MM.1S (cell line): Measurements from ENCODE around the gene NEK11.

ENCODE experiments used
- DNase-seq: peaks from one replicate; pipeline ENCODE4 v3.0.0-alpha.2; 2015
- H2AFZ ChIP-seq: fragments of 300-600 bp; sonication (generic); 2 replicates; pipeline ENCODE4 v1.6.0; 2016; ENCODE audit warnings: antibody characterized with exemption, low read length
- H3F3A ChIP-seq: fragments of 300-600 bp; sonication (generic); 2 replicates; pipeline ENCODE4 v1.6.1; 2016; ENCODE audit warnings: mild to moderate bottlenecking, antibody characterized with exemption, low read length, moderate library complexity, mixed read lengths; ENCODE audit not compliant: insufficient read depth
- H3K27ac ChIP-seq: fragments of 300-600 bp; sonication (generic); 2 replicates; pipeline ENCODE4 v1.5.1; 2016; ENCODE audit warnings: mild to moderate bottlenecking, low read length
- H3K27me3 ChIP-seq: fragments of 300-600 bp; sonication (generic); replicated peaks from 2 replicates; pipeline ENCODE4 v1.6.0; 2016; ENCODE audit warnings: low read length; ENCODE audit not compliant: insufficient read depth
- H3K36me3 ChIP-seq: fragments of 300-600 bp; sonication (generic); replicated peaks from 2 replicates; pipeline ENCODE4 v1.6.1; 2016; ENCODE audit warnings: mild to moderate bottlenecking, low read length, mixed read lengths; ENCODE audit not compliant: insufficient read depth
- H3K4me1 ChIP-seq: fragments of 300-600 bp; sonication (generic); 2 replicates; pipeline ENCODE4 v1.6.1; 2016; ENCODE audit warnings: low read length, mixed read lengths
- H3K4me2 ChIP-seq: fragments of 300-600 bp; sonication (generic); 2 replicates; pipeline ENCODE4 v1.6.0; 2016; ENCODE audit warnings: low read depth, low read length
- H3K4me3 ChIP-seq: fragments of 300-600 bp; sonication (generic); 2 replicates; pipeline ENCODE4 v1.5.1; 2016; ENCODE audit warnings: low read length, mixed read lengths
- H3K79me2 ChIP-seq: fragments of 300-600 bp; sonication (generic); 2 replicates; pipeline ENCODE4 v1.6.1; 2016; ENCODE audit warnings: mixed run types, low read length, mixed read lengths
- H3K9ac ChIP-seq: fragments of 300-600 bp; sonication (generic); 2 replicates; pipeline ENCODE4 v1.6.1; 2016; ENCODE audit warnings: low read length, mixed read lengths
- H3K9me2 ChIP-seq: fragments of 300-600 bp; sonication (generic); replicated peaks from 2 replicates; pipeline ENCODE4 v1.6.1; 2016; ENCODE audit warnings: mild to moderate bottlenecking, low read length, mixed read lengths; ENCODE audit not compliant: insufficient read depth
- H3K9me3 ChIP-seq: fragments of 300-600 bp; sonication (generic); replicated peaks from 2 replicates; pipeline ENCODE4 v1.6.1; 2016; ENCODE audit warnings: mild to moderate bottlenecking, low read length, mixed read lengths; ENCODE audit not compliant: insufficient read depth
- H4K20me1 ChIP-seq: fragments of 300-600 bp; sonication (generic); 2 replicates; pipeline ENCODE4 v1.6.1; 2016; ENCODE audit warnings: mild to moderate bottlenecking, low read length, moderate library complexity, mixed read lengths; ENCODE audit not compliant: insufficient read depth
- EZH2 ChIP-seq: fragments of 300-600 bp; sonication (generic); optimal IDR thresholded peaks from 2 replicates; pipeline ENCODE3; 2017; ENCODE audit warnings: low read depth, mild to moderate bottlenecking, antibody characterized with exemption, low read length, mixed read lengths
- EZH2phosphoT487 ChIP-seq: fragments of 300-600 bp; sonication (generic); IDR thresholded peaks from 2 replicates; pipeline ENCODE4 v1.6.1; 2018; ENCODE audit warnings: antibody characterized with exemption, low read length
- TF ChIP-seq, protein P1 (sequence below): fragments of 300-600 bp; sonication (generic); IDR thresholded peaks from 2 replicates; pipeline ENCODE4 v1.5.1; 2016; ENCODE audit warnings: antibody characterized with exemption, low read length, mixed read lengths

The NEK11 gene

DNA sequence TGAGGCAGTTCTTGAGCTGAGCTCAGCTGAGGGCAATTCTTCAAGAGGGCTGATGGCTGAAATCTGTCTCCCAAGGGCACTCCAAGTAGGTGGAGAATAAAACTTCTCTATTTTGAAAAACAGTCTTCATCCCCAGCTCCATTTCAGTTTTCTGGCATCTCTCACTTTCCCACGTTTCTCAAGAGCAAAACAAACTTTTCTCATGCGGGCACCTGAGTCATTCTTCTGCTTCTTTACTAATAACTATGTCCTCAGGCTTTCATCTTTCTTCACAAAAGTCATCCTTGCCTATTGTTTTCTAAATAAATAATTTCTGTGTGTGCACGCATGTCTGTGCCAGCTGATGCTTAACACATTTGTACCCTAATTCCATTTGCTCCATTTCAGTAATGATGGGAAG lies 258.8 kb downstream of the NEK11 start:
- Histone ChIP-seq H3K27me3 (no peaks in the 10 kb centered on the region), H3K9me2 (no peaks in the 10 kb centered on the region), H3F3A (no peaks in the 10 kb centered on the region), H3K9ac (no peak overlapping the region), H4K20me1 (no peaks in the 10 kb centered on the region), H3K79me2 (no peaks in the 10 kb centered on the region), H3K9me3 (no peaks in the 10 kb centered on the region), H3K27ac (no peak overlapping the region), H3K4me1 (no peaks in the 10 kb centered on the region), H3K4me2 (no peak overlapping the region), H3K4me3 (no peak overlapping the region), H3K36me3 (no peaks in the 10 kb centered on the region), H2AFZ (no peak overlapping the region)
- no peak for TF ChIP-seq EZH2phosphoT487
- TF ChIP-seq EZH2: no peak
- TF ChIP-seq, protein P1, sequence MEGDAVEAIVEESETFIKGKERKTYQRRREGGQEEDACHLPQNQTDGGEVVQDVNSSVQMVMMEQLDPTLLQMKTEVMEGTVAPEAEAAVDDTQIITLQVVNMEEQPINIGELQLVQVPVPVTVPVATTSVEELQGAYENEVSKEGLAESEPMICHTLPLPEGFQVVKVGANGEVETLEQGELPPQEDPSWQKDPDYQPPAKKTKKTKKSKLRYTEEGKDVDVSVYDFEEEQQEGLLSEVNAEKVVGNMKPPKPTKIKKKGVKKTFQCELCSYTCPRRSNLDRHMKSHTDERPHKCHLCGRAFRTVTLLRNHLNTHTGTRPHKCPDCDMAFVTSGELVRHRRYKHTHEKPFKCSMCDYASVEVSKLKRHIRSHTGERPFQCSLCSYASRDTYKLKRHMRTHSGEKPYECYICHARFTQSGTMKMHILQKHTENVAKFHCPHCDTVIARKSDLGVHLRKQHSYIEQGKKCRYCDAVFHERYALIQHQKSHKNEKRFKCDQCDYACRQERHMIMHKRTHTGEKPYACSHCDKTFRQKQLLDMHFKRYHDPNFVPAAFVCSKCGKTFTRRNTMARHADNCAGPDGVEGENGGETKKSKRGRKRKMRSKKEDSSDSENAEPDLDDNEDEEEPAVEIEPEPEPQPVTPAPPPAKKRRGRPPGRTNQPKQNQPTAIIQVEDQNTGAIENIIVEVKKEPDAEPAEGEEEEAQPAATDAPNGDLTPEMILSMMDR: no peak
- DNase-seq: no peak

DNA sequence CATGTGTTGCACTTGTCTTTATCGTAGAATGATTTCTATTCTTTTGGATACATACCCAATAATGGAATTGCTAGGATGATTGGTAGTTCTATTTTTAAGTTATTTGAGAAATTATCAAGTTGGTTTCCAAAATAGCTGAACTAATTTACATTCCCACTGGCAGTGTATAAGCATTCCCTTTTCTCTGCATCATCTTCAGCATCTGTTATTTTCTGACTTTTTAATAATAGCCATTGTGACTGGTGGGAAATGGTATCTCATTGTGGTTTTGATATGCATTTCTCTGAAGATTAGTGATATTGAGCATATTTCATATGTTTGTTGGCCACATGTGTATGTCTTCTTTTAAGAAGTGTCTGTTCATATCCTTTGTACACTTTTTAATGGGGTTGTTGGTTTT lies 273.2 kb downstream of the NEK11 start:
- no peaks in the 10 kb centered on the region for H3K36me3 ChIP-seq
- H3K79me2 ChIP-seq: no peaks in the 10 kb centered on the region
- H3K4me2 ChIP-seq: no peak overlapping the region
- H3K27ac ChIP-seq: no peak overlapping the region
- H3K9me3 ChIP-seq: no peaks in the 10 kb centered on the region
- TF ChIP-seq, protein P1: no peak
- TF ChIP-seq EZH2: no peak
- TF ChIP-seq EZH2phosphoT487: no peak
- H3K27me3 ChIP-seq: no peaks in the 10 kb centered on the region
- H3K9me2 ChIP-seq: no peaks in the 10 kb centered on the region
- no peak overlapping the region for H3K4me3 ChIP-seq
- H3F3A ChIP-seq: no peaks in the 10 kb centered on the region
- no peaks in the 10 kb centered on the region for H3K4me1 ChIP-seq
- H2AFZ ChIP-seq: no peak overlapping the region
- H4K20me1 ChIP-seq: no peaks in the 10 kb centered on the region
- no peak for DNase-seq
- no peak overlapping the region for H3K9ac ChIP-seq

DNA sequence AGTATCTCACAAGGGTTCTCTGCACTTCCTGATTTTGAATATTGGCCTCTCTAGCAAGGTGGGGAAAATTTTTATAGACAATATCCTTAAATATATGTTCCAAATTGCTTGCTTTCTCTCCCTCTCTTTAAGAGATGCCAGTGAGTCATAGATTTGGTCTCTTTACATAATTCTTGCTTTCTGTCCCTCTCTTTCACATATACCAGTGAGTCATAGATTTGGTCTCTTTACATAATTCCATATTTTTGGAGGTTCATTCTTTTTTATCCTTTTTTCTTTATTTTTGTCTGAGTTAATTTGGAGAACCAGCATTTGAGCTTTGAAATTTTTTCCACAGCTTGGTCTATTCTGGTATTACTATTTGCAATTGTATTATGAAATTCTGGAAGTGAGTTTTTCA lies 277.2 kb downstream of the NEK11 start:
- Histone ChIP-seq H3K36me3 (no peaks in the 10 kb centered on the region), H4K20me1 (no peaks in the 10 kb centered on the region), H3K27me3 (no peaks in the 10 kb centered on the region), H3K4me2 (no peak overlapping the region), H3K9me3 (no peaks in the 10 kb centered on the region), H3K79me2 (no peaks in the 10 kb centered on the region), H3F3A (no peaks in the 10 kb centered on the region), H3K27ac (no peak overlapping the region), H3K9me2 (no peaks in the 10 kb centered on the region), H3K4me3 (no peak overlapping the region), H3K9ac (no peak overlapping the region), H3K4me1 (no peaks in the 10 kb centered on the region), H2AFZ (no peak overlapping the region)
- TF ChIP-seq EZH2phosphoT487 (no peak), EZH2 (no peak)
- TF ChIP-seq, protein P1: no peak
- no peak for DNase-seq
